ENCODE data around the gene SMC6.
A peak's percentile ranks its signal among the peaks of the same experiment; 100 is the strongest.

Gene SMC6

DNA sequence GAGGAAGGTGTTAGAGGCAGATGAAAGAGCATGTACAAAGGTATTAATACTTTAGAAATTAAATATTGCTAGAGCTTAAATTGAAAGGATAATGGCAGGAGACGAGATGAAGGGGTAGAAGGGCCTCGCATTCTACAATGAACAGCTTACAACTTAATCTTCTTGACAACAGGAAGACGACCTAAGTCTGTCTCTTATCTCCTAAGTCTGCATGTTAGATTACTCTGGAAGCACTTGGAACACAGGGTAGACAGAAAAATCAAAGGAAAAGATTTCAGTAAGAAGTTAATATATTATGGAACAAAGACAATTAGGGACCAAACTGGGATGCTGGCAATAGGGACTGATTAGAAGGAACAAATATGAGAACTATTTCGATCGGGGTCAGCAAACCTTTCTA is 34.9 kb downstream of the SMC6 start:
- DNase-seq (ENCODE audit: low read depth in 2 of 3, low spot score in 1 of 3), result no peak

DNA sequence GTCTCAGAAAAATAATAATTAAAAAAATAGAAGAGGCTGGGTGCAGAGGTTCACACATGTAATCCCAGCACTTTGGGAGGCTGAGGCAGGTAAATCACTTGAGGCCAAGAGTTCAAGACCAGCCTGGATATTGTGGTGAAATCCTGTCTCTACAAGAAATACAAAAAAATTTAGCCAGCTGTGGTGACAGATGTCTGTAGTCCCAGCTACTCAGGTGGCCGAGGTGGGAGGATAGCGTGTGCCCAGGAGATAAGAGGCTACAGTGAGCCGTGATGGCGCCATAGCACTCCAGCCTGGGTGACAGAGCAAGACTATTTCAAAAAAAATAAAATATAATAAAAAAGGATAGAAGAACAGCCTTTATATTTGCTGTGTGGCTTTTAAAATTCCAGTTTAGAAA is 35.9 kb downstream of the SMC6 start:
- no peak for DNase-seq (ENCODE audit: low read depth in 2 of 3, low spot score in 1 of 3)

GRCh38 chr2:17713291-17713690 is 40.3 kb downstream of the SMC6 start:
- no peak for DNase-seq (ENCODE audit: low read depth in 2 of 3, low spot score in 1 of 3)

- DNase-seq (ENCODE audit: low read depth in 2 of 3, low spot score in 1 of 3), result no peak
Observed at GRCh38 chr2:17710547-17711248, 42.9 kb downstream of the SMC6 start.

- DNase-seq (ENCODE audit: low read depth in 2 of 3, low spot score in 1 of 3), result no peak
Observed at GRCh38 chr2:17709897-17710296, 43.7 kb downstream of the SMC6 start.

GRCh38 chr2:17708501-17708900 is 45.1 kb downstream of the SMC6 start:
- no peak for DNase-seq (ENCODE audit: low read depth in 2 of 3, low spot score in 1 of 3)

DNA sequence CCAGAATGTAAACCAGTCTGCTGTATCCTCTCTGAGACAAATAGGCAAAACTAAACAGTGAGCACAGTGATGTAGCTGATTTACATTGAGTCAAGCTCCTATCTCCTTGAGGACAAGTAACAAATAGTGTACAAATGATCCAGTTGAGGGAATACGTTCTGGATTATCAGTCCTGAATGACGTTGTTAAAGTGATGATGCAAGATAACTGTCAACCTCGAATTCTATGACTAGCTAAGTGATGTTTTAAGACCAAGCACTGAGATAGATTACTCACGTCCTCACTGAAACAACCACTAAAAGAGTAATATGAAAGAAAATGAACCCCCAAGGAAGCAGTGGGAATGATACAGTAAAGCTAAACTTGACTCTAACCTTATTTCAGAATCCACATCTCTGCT is 46.8 kb downstream of the SMC6 start:
- DNase-seq (ENCODE audit: low read depth in 2 of 3, low spot score in 1 of 3), result no peak

GRCh38 chr2:17690776-17691175 is 62.8 kb downstream of the SMC6 start:
- no peak for DNase-seq (ENCODE audit: low read depth in 2 of 3, low spot score in 1 of 3)

GRCh38 chr2:17689010-17689409 is 64.6 kb downstream of the SMC6 start:
- DNase-seq (ENCODE audit: low read depth in 2 of 3, low spot score in 1 of 3), result no peak

GRCh38 chr2:17688600-17688999 is 65.0 kb downstream of the SMC6 start:
- DNase-seq (ENCODE audit: low read depth in 2 of 3, low spot score in 1 of 3), result no peak

- DNase-seq (ENCODE audit: low read depth in 2 of 3, low spot score in 1 of 3), result no peak
Observed at GRCh38 chr2:17683981-17684380, 69.6 kb downstream of the SMC6 start.

DNA sequence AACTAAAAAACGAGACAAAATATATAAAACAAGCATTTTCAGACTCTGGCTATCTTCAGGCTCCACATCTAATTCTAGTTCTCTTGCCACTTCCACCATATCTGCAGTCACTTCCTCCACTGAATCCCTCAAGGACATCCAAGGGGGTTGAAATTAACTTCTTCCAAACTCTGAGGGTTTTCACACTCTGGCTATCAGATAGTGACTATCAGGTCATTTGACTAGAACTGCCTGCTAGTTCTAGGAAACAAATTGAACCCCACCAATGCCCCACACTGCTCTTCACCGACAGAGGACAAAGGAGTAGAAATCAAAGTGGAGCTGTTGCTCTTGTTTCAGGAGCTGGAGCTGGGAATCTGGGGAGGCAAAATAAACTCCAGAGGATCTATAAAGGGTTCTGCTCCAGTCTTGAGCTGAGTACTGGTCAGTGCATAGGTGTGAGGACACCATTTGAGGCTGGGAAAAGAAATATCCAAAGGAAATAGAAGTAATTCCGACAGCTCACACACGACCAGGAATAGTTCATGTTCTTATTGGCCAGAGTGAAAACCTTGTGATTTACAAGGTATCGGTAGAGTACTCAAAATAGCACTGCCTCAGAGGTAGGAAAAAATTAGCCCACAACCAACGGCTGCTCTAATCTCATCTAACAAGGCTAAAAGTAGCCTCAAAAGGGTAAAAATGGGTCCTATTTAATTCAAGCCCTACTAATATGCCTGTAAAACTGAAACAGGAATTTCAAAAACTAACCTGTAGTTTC is 71.3 kb downstream of the SMC6 start:
- DNase-seq (ENCODE audit: low read depth in 2 of 3, low spot score in 1 of 3), result no peak

- no peak for DNase-seq (ENCODE audit: low read depth in 2 of 3, low spot score in 1 of 3)
Observed at GRCh38 chr2:17680119-17680518, 73.5 kb downstream of the SMC6 start.

- no peak for DNase-seq (ENCODE audit: low read depth in 2 of 3, low spot score in 1 of 3)
Observed at GRCh38 chr2:17674817-17675216, 78.8 kb downstream of the SMC6 start.

DNA sequence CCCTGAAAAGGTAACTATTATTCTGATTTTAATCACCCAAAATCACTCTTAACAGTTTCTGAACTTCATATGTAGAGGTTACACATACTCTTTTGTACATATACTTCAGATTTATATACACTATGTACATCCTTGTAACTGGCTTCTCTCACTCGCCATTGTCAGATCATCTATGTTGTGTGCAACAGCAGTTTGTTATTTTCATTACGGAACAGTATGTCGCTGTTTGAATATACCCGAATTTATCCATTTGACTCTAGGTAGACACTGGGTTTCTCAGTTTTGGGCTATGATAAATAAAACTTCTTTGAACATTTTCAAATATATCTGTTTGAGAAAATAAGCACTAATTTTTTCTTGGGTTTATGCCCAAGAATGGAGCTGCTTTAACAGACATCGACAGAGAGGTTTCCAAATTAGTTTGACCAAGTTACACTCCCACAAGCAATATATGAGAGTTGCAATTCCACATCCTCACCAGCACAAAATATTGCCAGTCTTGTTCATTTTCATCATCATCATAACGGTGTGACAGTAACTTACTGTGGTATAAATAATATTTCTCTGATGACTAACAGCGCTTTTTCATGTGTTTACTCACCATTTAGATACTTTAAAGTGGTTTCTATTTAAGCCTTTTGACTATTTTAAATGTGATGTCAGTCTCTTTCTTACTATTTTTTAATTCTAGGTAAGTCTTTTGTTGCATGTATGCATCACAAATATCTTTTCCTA is 80.9 kb downstream of the SMC6 start:
- no peak for DNase-seq (ENCODE audit: low read depth in 2 of 3, low spot score in 1 of 3)

DNA sequence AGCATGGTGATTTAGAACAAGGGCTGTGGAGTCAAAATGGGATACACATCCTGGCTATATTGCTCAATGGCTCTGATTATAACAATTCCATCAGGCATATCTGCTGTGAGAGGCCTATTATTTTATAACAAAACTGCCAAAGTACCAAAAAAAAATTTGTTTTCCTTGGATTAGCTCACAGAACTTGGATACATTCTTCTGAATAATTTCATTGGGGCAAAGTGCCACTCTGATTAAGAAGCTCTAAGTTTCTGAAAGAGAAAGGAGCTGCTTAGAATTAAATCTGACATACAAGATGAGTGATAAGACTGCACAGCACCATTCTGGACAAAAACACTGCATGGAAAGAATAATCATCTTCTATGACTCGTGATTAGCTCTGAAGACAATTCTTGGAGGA is 85.7 kb downstream of the SMC6 start:
- no peak for DNase-seq (ENCODE audit: low read depth in 2 of 3, low spot score in 1 of 3)

DNA sequence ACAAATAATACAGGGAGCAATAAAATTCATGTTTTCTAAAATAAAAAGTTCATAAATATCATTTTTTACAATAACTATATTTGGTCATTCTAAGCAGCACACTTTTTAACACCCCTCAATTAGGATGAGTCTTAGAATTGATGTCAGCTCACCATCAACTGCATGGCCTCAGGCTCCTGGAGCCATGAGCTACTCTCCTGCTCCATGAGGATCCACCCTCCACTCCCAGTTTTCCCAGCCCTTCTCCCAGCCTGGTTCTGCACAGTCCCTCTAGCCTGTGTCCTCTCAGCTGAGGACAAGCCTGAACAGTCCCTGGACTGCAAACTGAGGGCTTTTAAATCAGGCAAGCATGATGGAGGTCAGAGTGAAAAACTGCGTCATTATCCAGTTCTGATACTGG is 89.1 kb downstream of the SMC6 start:
- no peak for DNase-seq (ENCODE audit: low read depth in 2 of 3, low spot score in 1 of 3)

DNA sequence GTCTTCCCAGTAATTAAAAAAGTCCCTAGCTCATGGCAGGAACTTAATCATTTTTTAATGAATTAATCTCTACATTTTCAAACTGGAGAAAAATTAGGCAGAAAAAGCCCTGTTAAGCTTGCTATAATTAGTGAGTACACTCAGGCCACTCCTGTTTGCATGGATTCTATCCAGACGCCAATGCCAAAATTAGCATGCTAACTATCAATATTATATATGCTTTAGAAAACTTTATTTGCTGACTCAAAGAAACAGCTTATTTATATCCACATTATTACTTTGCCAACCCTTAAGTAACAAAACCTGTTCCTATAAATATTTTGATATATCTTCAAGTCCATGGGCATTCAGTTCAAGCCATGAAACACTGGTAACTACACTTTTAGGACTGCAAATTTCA is 90.9 kb downstream of the SMC6 start:
- no peak for DNase-seq (ENCODE audit: low read depth in 2 of 3, low spot score in 1 of 3)

DNA sequence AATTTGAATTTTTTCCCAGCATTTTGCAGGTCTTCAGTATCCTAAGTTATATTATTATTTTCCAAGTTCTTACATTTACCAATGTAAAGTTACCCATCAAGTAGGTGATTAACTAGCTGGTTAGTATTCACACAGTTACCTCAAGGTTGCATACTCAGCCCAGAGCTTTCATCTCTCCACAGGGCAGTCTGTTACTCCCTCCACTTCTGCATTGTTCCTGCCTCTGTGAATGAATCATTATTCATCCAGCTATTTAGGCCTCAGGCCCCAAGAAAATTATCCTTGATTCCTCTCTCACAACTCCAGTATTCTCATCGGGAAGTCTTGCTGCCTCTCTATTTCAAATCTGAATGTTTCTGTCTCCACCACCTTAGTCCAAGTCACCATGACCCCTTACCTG is 92.2 kb downstream of the SMC6 start:
- no peak for DNase-seq (ENCODE audit: low read depth in 2 of 3, low spot score in 1 of 3)

DNA sequence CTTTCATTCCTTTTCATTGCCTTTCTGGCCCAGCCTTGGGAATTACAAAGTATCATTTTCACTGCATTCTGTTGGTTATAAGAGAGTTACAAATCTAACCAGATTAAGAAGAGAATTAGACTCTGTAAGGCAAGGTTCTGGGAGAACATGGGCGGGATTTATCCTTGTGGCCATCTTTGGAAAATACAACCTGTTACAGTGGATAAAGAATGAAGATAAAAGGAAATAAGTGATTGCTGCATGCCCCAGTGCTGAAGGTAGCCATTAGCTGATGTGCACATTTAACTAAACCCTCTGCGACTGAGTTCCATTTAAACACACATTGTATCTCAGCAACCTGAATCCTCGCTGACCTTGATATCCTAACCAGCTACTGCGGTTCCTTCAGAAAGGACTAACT is 93.4 kb downstream of the SMC6 start:
- no peak for DNase-seq (ENCODE audit: low read depth in 2 of 3, low spot score in 1 of 3)

GRCh38 chr2:17658251-17658843 is 95.3 kb downstream of the SMC6 start:
- peak in 2 of 3 donors; percentile 3 to 6 for DNase-seq (ENCODE audit: low read depth in 2 of 3, low spot score in 1 of 3)

GRCh38 chr2:17657759-17658158 is 95.9 kb downstream of the SMC6 start:
- no peak for DNase-seq (ENCODE audit: low read depth in 2 of 3, low spot score in 1 of 3)

Measured in stimulated activated CD4-positive, alpha-beta T cell treated with anti-CD3 and anti-CD28 coated beads, Interleukin-12 subunit alpha, Interleukin-12 subunit beta, amount 100 ng/mL, for 48 hours (primary cell).